ENCODE measurements around the gene TRIM38.

The TRIM38 gene

GRCh38 chr6:25960734-25961133, 1.9 kb upstream of the TRIM38 start:
- no peak for ATAC-seq
- TF ChIP-seq RARB (CRISPR knock-in tag; IDR thresholded peaks at IDR 0.05) (no peak), CSDC2 (CRISPR knock-in tag; IDR thresholded peaks at IDR 0.05) (no peak), BACH2 (CRISPR knock-in tag; IDR thresholded peaks at IDR 0.05; ENCODE audit: borderline replicate concordance) (no peak), TSHZ2 (CRISPR knock-in tag; IDR thresholded peaks at IDR 0.05) (no peak), TCF4 (CRISPR knock-in tag; IDR thresholded peaks at IDR 0.05; ENCODE audit: borderline replicate concordance) (no peak), GLIS3 (CRISPR knock-in tag; IDR thresholded peaks at IDR 0.05) (no peak), PATZ1 (CRISPR knock-in tag; IDR thresholded peaks at IDR 0.05; ENCODE audit: borderline replicate concordance) (no peak), ARNTL (CRISPR knock-in tag; IDR thresholded peaks at IDR 0.05; ENCODE audit: borderline replicate concordance, low read depth) (no peak), ZNF70 (CRISPR knock-in tag; IDR thresholded peaks at IDR 0.05) (no peak), ESRRG (CRISPR knock-in tag; IDR thresholded peaks at IDR 0.05) (no peak), ISL1 (CRISPR knock-in tag; IDR thresholded peaks at IDR 0.05) (no peak), ZFP30 (CRISPR knock-in tag; IDR thresholded peaks at IDR 0.05) (no peak), ZC3H10 (CRISPR knock-in tag; IDR thresholded peaks at IDR 0.05) (no peak)

- TF ChIP-seq ARNTL (CRISPR knock-in tag; IDR thresholded peaks at IDR 0.05; ENCODE audit: borderline replicate concordance, low read depth) (no peak), TSHZ2 (CRISPR knock-in tag; IDR thresholded peaks at IDR 0.05) (no peak), PPARA (CRISPR knock-in tag; IDR thresholded peaks at IDR 0.05; ENCODE audit: borderline replicate concordance) (no peak), RARB (CRISPR knock-in tag; IDR thresholded peaks at IDR 0.05) (no peak), SNAI2 (CRISPR knock-in tag; IDR thresholded peaks at IDR 0.05) (no peak), GLIS3 (CRISPR knock-in tag; IDR thresholded peaks at IDR 0.05) (no peak), OSR1 (CRISPR knock-in tag; IDR thresholded peaks at IDR 0.05) (no peak), ZFP3 (CRISPR knock-in tag; IDR thresholded peaks at IDR 0.05) (no peak), ZFP30 (CRISPR knock-in tag; IDR thresholded peaks at IDR 0.05) (no peak), TOX (CRISPR knock-in tag; IDR thresholded peaks at IDR 0.05; ENCODE audit: borderline replicate concordance) (no peak), PATZ1 (CRISPR knock-in tag; IDR thresholded peaks at IDR 0.05; ENCODE audit: borderline replicate concordance) (no peak), CREB5 (CRISPR knock-in tag; IDR thresholded peaks at IDR 0.05; ENCODE audit: low read depth) (no peak), CSRNP3 (CRISPR knock-in tag; IDR thresholded peaks at IDR 0.05) (no peak), ZC3H10 (CRISPR knock-in tag; IDR thresholded peaks at IDR 0.05) (no peak), ZNF70 (CRISPR knock-in tag; IDR thresholded peaks at IDR 0.05) (no peak), ZNF565 (CRISPR knock-in tag; conservative IDR thresholded peaks at IDR 0.05; ENCODE audit: low read depth) (no peak), CSDC2 (CRISPR knock-in tag; IDR thresholded peaks at IDR 0.05) (no peak), ESRRG (CRISPR knock-in tag; IDR thresholded peaks at IDR 0.05) (no peak), TCF4 (CRISPR knock-in tag; IDR thresholded peaks at IDR 0.05; ENCODE audit: borderline replicate concordance) (no peak)
- ATAC-seq = no peak
Observed at GRCh38 chr6:25961619-25962148, 918 bp upstream of the TRIM38 start.

Data from SK-N-SH treated with all-trans-retinoic acid at 6 μM for 48 hours (cell line).